NCI-H1694 (cell line): ENCODE measurements around the gene ING3.

Source experiments
- DNase-seq: peaks from one replicate; lab custom pipeline; 2025; lab: John Stamatoyannopoulos, UW

Gene ING3

DNA sequence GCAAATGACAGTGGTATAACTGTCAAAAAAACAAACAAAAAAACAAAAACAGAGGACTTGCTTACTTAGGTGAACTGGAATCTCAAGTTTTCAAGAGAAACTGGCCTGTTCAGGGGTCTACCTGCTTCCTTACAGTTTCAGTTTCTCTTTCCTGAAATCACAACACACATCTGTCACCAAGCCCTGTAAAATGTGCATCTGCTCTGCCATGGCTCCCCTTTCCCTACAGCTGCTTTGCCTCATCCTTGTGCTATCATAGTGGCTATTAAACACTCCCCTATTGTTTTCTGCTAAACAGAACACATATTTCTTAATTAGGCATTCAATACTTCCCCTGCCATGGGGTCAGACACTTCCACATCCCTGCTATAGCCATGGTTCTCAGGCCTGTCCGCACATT, 75.6 kb downstream of the ING3 start:
- no peak for DNase-seq

DNA sequence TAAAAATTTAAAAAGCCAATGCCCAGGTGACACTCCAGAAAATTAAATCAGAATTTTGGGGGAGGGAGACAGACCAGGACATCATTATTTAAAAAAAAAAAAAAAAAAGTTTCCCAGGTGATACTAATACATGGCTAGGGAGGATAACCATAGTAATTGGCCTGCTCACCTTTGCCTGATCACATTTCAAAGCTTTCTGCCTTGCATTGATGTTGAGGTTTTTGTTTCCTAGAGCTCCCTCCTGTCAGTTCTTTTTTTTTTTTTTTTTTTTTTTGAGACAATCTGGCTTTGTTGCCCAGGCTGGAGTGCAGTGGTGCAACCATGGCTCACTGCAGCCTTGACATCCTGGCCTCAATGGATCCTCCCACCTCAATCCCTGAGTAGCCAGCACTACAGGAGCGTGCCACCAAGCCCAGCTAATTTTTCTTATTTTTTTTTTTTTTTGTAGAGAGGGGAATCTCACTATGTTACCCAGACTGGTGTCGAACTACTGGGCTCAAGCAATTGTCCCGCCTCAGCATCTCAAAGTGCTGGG, 76.1 kb downstream of the ING3 start:
- DNase-seq = no peak
